ENCODE measurements around the gene LDLRAD3.

LDLRAD3 gene

GRCh38 chr11:35998634-35999033 lies 54.8 kb downstream of the LDLRAD3 start:
- H3K4me1 ChIP-seq: peaks cover 8% of the 10 kb centered on the region
- no peak for TF ChIP-seq Cebpa-rat (IDR thresholded peaks at IDR 0.05)
- no peak overlapping the region for H3K4me3 ChIP-seq
- H3K9ac ChIP-seq: no peak overlapping the region
- H3K4me2 ChIP-seq: no peak overlapping the region
- H4K20me1 ChIP-seq: peaks cover 48% of the 10 kb centered on the region; the same call in 1 of the 2 replicates
- peaks cover 83% of the 10 kb centered on the region for H3K9me3 ChIP-seq
- H3K36me3 ChIP-seq: peaks cover 75% of the 10 kb centered on the region
- no peak overlapping the region for H3K27ac ChIP-seq
- H3K27me3 ChIP-seq: no peaks in the 10 kb centered on the region

GRCh38 chr11:36000616-36001190 lies 56.8 kb downstream of the LDLRAD3 start:
- no peak overlapping the region for H3K4me3 ChIP-seq
- H3K9ac ChIP-seq: no peak overlapping the region
- peaks cover 83% of the 10 kb centered on the region for H3K9me3 ChIP-seq
- peak overlapping the region; percentile 45; the same call in 1 of the 2 replicates for H3K4me2 ChIP-seq
- H3K4me1 ChIP-seq: peaks cover 8% of the 10 kb centered on the region
- H3K27ac ChIP-seq: no peak overlapping the region
- H3K27me3 ChIP-seq: no peaks in the 10 kb centered on the region
- TF ChIP-seq Cebpa-rat (IDR thresholded peaks at IDR 0.05): no peak
- peaks cover 80% of the 10 kb centered on the region for H3K36me3 ChIP-seq
- peaks cover 48% of the 10 kb centered on the region; the same call in 1 of the 2 replicates for H4K20me1 ChIP-seq

GRCh38 chr11:36002196-36002595 lies 58.3 kb downstream of the LDLRAD3 start:
- Histone ChIP-seq H3K27me3 (no peaks in the 10 kb centered on the region), H3K4me1 (peaks cover 8% of the 10 kb centered on the region), H3K4me2 (no peak overlapping the region), H3K9ac (no peak overlapping the region), H3K4me3 (no peak overlapping the region), H3K36me3 (peaks cover 67% of the 10 kb centered on the region), H4K20me1 (peaks cover 56% of the 10 kb centered on the region; the same call in 1 of the 2 replicates), H3K27ac (no peak overlapping the region), H3K9me3 (peaks cover 80% of the 10 kb centered on the region)
- no peak for TF ChIP-seq Cebpa-rat (IDR thresholded peaks at IDR 0.05)

GRCh38 chr11:36002796-36003195 lies 58.9 kb downstream of the LDLRAD3 start:
- no peak overlapping the region for H3K4me3 ChIP-seq
- no peak overlapping the region for H3K9ac ChIP-seq
- no peak overlapping the region for H3K4me2 ChIP-seq
- peaks cover 56% of the 10 kb centered on the region; the same call in 1 of the 2 replicates for H4K20me1 ChIP-seq
- no peaks in the 10 kb centered on the region for H3K27me3 ChIP-seq
- TF ChIP-seq Cebpa-rat (IDR thresholded peaks at IDR 0.05): no peak
- H3K4me1 ChIP-seq: peaks cover 8% of the 10 kb centered on the region
- H3K36me3 ChIP-seq: peaks cover 61% of the 10 kb centered on the region
- no peak overlapping the region for H3K27ac ChIP-seq
- H3K9me3 ChIP-seq: peaks cover 74% of the 10 kb centered on the region

GRCh38 chr11:36006556-36006955 lies 62.7 kb downstream of the LDLRAD3 start:
- peaks cover 37% of the 10 kb centered on the region for H3K36me3 ChIP-seq
- no peak overlapping the region for H3K9ac ChIP-seq
- peaks cover 48% of the 10 kb centered on the region for H3K9me3 ChIP-seq
- H4K20me1 ChIP-seq: peaks cover 63% of the 10 kb centered on the region
- no peaks in the 10 kb centered on the region for H3K27me3 ChIP-seq
- no peak overlapping the region for H3K27ac ChIP-seq
- H3K4me2 ChIP-seq: no peak overlapping the region
- no peaks in the 10 kb centered on the region for H3K4me1 ChIP-seq
- TF ChIP-seq Cebpa-rat (IDR thresholded peaks at IDR 0.05): no peak
- H3K4me3 ChIP-seq: no peak overlapping the region

GRCh38 chr11:36007127-36007655 lies 63.3 kb downstream of the LDLRAD3 start:
- no peak overlapping the region for H3K4me2 ChIP-seq
- no peaks in the 10 kb centered on the region for H3K27me3 ChIP-seq
- no peak overlapping the region for H3K9ac ChIP-seq
- H3K4me1 ChIP-seq: no peaks in the 10 kb centered on the region
- no peak overlapping the region for H3K27ac ChIP-seq
- TF ChIP-seq Cebpa-rat (IDR thresholded peaks at IDR 0.05): no peak
- peaks cover 46% of the 10 kb centered on the region for H3K9me3 ChIP-seq
- peaks cover 34% of the 10 kb centered on the region for H3K36me3 ChIP-seq
- peaks cover 66% of the 10 kb centered on the region for H4K20me1 ChIP-seq
- no peak overlapping the region for H3K4me3 ChIP-seq

GRCh38 chr11:36008584-36008983 lies 64.7 kb downstream of the LDLRAD3 start:
- Histone ChIP-seq H3K9me3 (peaks cover 34% of the 10 kb centered on the region), H3K9ac (no peak overlapping the region), H3K4me3 (no peak overlapping the region), H3K4me2 (no peak overlapping the region), H3K27ac (no peak overlapping the region), H3K4me1 (peaks cover under 1% of the 10 kb centered on the region; the same call in 1 of the 2 replicates), H4K20me1 (peaks cover 75% of the 10 kb centered on the region), H3K27me3 (no peaks in the 10 kb centered on the region), H3K36me3 (peaks cover 20% of the 10 kb centered on the region)
- TF ChIP-seq Cebpa-rat (IDR thresholded peaks at IDR 0.05): no peak

- H4K20me1 ChIP-seq: peaks cover 84% of the 10 kb centered on the region
- H3K9ac ChIP-seq: no peak overlapping the region
- no peak overlapping the region for H3K4me2 ChIP-seq
- no peak for TF ChIP-seq Cebpa-rat (IDR thresholded peaks at IDR 0.05)
- no peak overlapping the region for H3K4me3 ChIP-seq
- H3K4me1 ChIP-seq: peaks cover 9% of the 10 kb centered on the region
- no peak overlapping the region for H3K27ac ChIP-seq
- H3K36me3 ChIP-seq: peaks cover 11% of the 10 kb centered on the region
- H3K27me3 ChIP-seq: no peaks in the 10 kb centered on the region
- peaks cover 29% of the 10 kb centered on the region for H3K9me3 ChIP-seq
Observed at GRCh38 chr11:36009473-36009872, 65.6 kb downstream of the LDLRAD3 start.

GRCh38 chr11:36010010-36010740 lies 66.3 kb downstream of the LDLRAD3 start:
- peaks cover 22% of the 10 kb centered on the region for H3K9me3 ChIP-seq
- no peak overlapping the region for H3K9ac ChIP-seq
- H3K27me3 ChIP-seq: no peaks in the 10 kb centered on the region
- no peak overlapping the region for H3K27ac ChIP-seq
- H3K36me3 ChIP-seq: peaks cover 5% of the 10 kb centered on the region; the same call in 1 of the 2 replicates
- H3K4me2 ChIP-seq: no peak overlapping the region
- TF ChIP-seq Cebpa-rat (IDR thresholded peaks at IDR 0.05): no peak
- H3K4me1 ChIP-seq: peaks cover 10% of the 10 kb centered on the region
- H3K4me3 ChIP-seq: no peak overlapping the region
- peaks cover 89% of the 10 kb centered on the region for H4K20me1 ChIP-seq

- H3K9me3 ChIP-seq: peaks cover 8% of the 10 kb centered on the region; the same call in 1 of the 2 replicates
- no peaks in the 10 kb centered on the region for H3K27me3 ChIP-seq
- no peak overlapping the region for H3K4me2 ChIP-seq
- H4K20me1 ChIP-seq: peaks cover 91% of the 10 kb centered on the region
- H3K9ac ChIP-seq: no peak overlapping the region
- no peak overlapping the region for H3K4me3 ChIP-seq
- peaks cover 6% of the 10 kb centered on the region for H3K36me3 ChIP-seq
- no peak overlapping the region for H3K27ac ChIP-seq
- TF ChIP-seq Cebpa-rat (IDR thresholded peaks at IDR 0.05): no peak
- H3K4me1 ChIP-seq: peaks cover 10% of the 10 kb centered on the region
Observed at GRCh38 chr11:36011574-36011973, 67.7 kb downstream of the LDLRAD3 start.

All from BLaER1 (cell line).